ENCODE measurements around the gene COA6. TPM values are rescaled to one million over a fixed set of nuclear protein-coding genes. Genes with fewer than 3 reads are reported as not detected.

The COA6 gene
- total and polyA plus RNA-seq, 2 of the 8 experiments (the other 6 are each of a cell fraction or from before 2014, with no cell fraction given) = 22.9 to 44.9 TPM

- no peak overlapping the region for H3K56ac ChIP-seq (replicated peaks; ENCODE audit: insufficient read length, low read depth, low read length)
- no peaks in the 10 kb centered on the region for H3K4me1 ChIP-seq (replicated peaks in 1 of 4; ENCODE audit: control insufficient read depth in 3 of 4, insufficient read depth in 4 of 4, low read length in 3 of 4)
- no peak overlapping the region for H4K91ac ChIP-seq (replicated peaks; ENCODE audit: insufficient read length, low read length)
- no peak overlapping the region for H2AK5ac ChIP-seq (ENCODE audit: low read depth, low read length)
- peaks cover 7 to 15% of the 10 kb centered on the region in 2 experiments; a peak in 3 of 4 replicates for H3K9me3 ChIP-seq (ENCODE audit: insufficient read depth in 2 of 2, low read depth in 1 of 2, low read length in 1 of 2)
- no peak overlapping the region for H2BK5ac ChIP-seq (ENCODE audit: low read depth, low read length)
- no peak overlapping the region for H2BK120ac ChIP-seq (replicated peaks; ENCODE audit: low read depth, low read length)
- no peak overlapping the region for H2AFZ ChIP-seq (ENCODE audit: low read length)
- no peak overlapping the region for H3K14ac ChIP-seq (ENCODE audit: insufficient read length)
- FAIRE-seq (no peak), DNase-seq (ENCODE audit: low read depth in 1 of 2, low spot score in 2 of 2) (no peak)
- no peak overlapping the region for H3K23ac ChIP-seq (ENCODE audit: insufficient read length)
- H2BK12ac ChIP-seq (ENCODE audit: low read depth, low read length) = no peak overlapping the region
- no peak overlapping the region for H2BK20ac ChIP-seq (ENCODE audit: low read length)
- no peaks in the 10 kb centered on the region for H3K79me1 ChIP-seq (ENCODE audit: low read depth, low read length)
- H4K20me1 ChIP-seq (replicated peaks in 1 of 2; ENCODE audit: control insufficient read depth in 1 of 2, insufficient read depth in 2 of 2, low read length in 2 of 2) = no peaks in the 10 kb centered on the region
- H4K8ac ChIP-seq (ENCODE audit: extremely low read depth, insufficient read depth, low read length) = no peak overlapping the region
- H3K18ac ChIP-seq (ENCODE audit: extremely low read depth, low read length) = no peak overlapping the region
- no peaks in the 10 kb centered on the region for H3K79me2 ChIP-seq (ENCODE audit: control insufficient read depth in 1 of 2, insufficient read depth in 2 of 2, low read length in 2 of 2)
- no peak overlapping the region for H4K5ac ChIP-seq (ENCODE audit: insufficient read length, low read depth, low read length)
- H3K23me2 ChIP-seq (ENCODE audit: low read depth, low read length) = no peaks in the 10 kb centered on the region
- WGBS, 2 experiments (ENCODE audit: extremely low coverage in 1 of 2, insufficient coverage in 1 of 2, insufficient read length in 1 of 2, insufficient replicate concordance in 2 of 2, low coverage in 1 of 2, low lambda C conversion rate in 2 of 2, missing lambda C conversion rate in 1 of 2) = 87% methylated on average over 2 of the region's 2 CpGs; no CpG with 5 or more reads in 1 of the 2 experiments
- H3K4me2 ChIP-seq (ENCODE audit: insufficient read depth in 1 of 2, low read depth in 2 of 2, low read length in 2 of 2) = no peak overlapping the region
- ChIA-PET POLR2A (ENCODE audit: partially characterized antibody) (no interaction called here), CTCF (ENCODE audit: partially characterized antibody) (interaction anchor here (1.2 to 1.6 kb wide), 2 partner anchors 13 to 128 kb away, joined by 4 to 9 read pairs; no protein-coding TSS in a partner anchor)
- no peak overlapping the region for H3K4ac ChIP-seq (replicated peaks; ENCODE audit: insufficient read length, low read depth, low read length)
- H2BK15ac ChIP-seq (ENCODE audit: low read length) = no peak overlapping the region
- H3K4me3 ChIP-seq (ENCODE audit: extremely low read depth in 1 of 4, insufficient read depth in 2 of 4, low read depth in 3 of 4, low read length in 4 of 4) = no peak overlapping the region
- H3K27me3 ChIP-seq (replicated peaks in 1 of 4; ENCODE audit: control insufficient read depth in 3 of 4, extremely low read depth in 1 of 4, insufficient read depth in 3 of 4, low read length in 3 of 4) = no peaks in the 10 kb centered on the region
- TF ChIP-seq ASH2L (IDR thresholded peaks at IDR 0.05; ENCODE audit: low read length) (no peak), SIX5 (IDR thresholded peaks at IDR 0.05; ENCODE audit: low read depth, low read length) (no peak), YY1 (IDR thresholded peaks at IDR 0.05; ENCODE audit: low read depth, low read length) (no peak), HDAC6 (IDR thresholded peaks at IDR 0.05; ENCODE audit: low read depth, low read length) (no peak), BRCA1 (IDR thresholded peaks at IDR 0.05; ENCODE audit: low read depth, low read length) (no peak), RFX5 (IDR thresholded peaks at IDR 0.05; ENCODE audit: borderline replicate concordance, low read depth, low read length) (no peak)
- H3K9ac ChIP-seq (replicated peaks in 1 of 4; ENCODE audit: extremely low read depth in 1 of 4, low read depth in 3 of 4, low read length in 3 of 4) = no peak overlapping the region
- no peaks in the 10 kb centered on the region for H3K36me3 ChIP-seq (ENCODE audit: control insufficient read depth in 2 of 4, insufficient read depth in 4 of 4, low read length in 3 of 4)
- no peak overlapping the region for H3K27ac ChIP-seq (ENCODE audit: low read depth, low read length)
These were observed 32.7 kb upstream of the COA6 start for GRCh38 chr1:234340528-234340927.

Measured in H1 (cell line).